Tibial artery (tissue), 4 donors: ENCODE measurements around the gene DERA.
"Not testable (repeated sequence)": the region's sequence is repeated elsewhere in the genome, so short reads cannot be mapped to it uniquely, and the experiment has no call there.

Source experiments
- DNase-seq, 2 donors: peaks; one replicate each; pipeline ENCODE4 v3.0.0-alpha.2; 2019
- H3K27ac ChIP-seq, 2 donors: fragments of 200-600 bp; sonication (generic) in 1 of 2; 1 replicate in 1 of 2; 2 replicates in 1 of 2; pipeline ENCODE4 v1.5.1; 2018 to 2019; ENCODE audit warnings: mild to moderate bottlenecking in 1 of 2
- H3K27me3 ChIP-seq, 2 donors: fragments of 200-600 bp; sonication (generic) in 1 of 2; one replicate each; pipeline versions ENCODE4 v1.5.1 to v1.6.0; 2016 to 2019
- H3K36me3 ChIP-seq, 3 donors: fragments of 200-600 bp; sonication (generic) in 2 of 3; one replicate each; pipeline ENCODE4 v1.5.1; 2016 to 2019; ENCODE audit warnings: mild to moderate bottlenecking in 2 of 3
- H3K4me1 ChIP-seq, 4 donors: fragments of 200-600 bp; sonication (generic) in 2 of 4; 1 replicate in 3 of 4; 2 replicates in 1 of 4; pipeline ENCODE4 v1.5.1; 2016 to 2019
- H3K4me3 ChIP-seq, 2 donors: fragments of 200-600 bp; sonication (generic) in 1 of 2; 1 replicate in 1 of 2; 2 replicates in 1 of 2; pipeline ENCODE4 v1.5.1; 2018 to 2019; ENCODE audit warnings: mild to moderate bottlenecking in 2 of 2
- H3K9me3 ChIP-seq, 3 donors: fragments of 200-600 bp; sonication (generic) in 1 of 3; one replicate each; pipeline ENCODE4 v1.5.1; 2016 to 2019
- intact Hi-C: fragments of 100-400 bp; cut with DNase I; formaldehyde crosslinking; loops from one replicate; pipeline ENCODE4 v1.15.0; 2023; ENCODE audit warnings: low total_unique reads
- TF ChIP-seq, protein P1 (sequence below), 2 experiments: fragments of 200-600 bp in 1 of 2; fragments of 450-650 bp in 1 of 2; IDR thresholded peaks; one replicate each; pipeline ENCODE4 v1.5.1; 2017 to 2019; ENCODE audit warnings: antibody characterized with exemption in 2 of 2, mild to moderate bottlenecking in 1 of 2, moderate library complexity in 1 of 2

The DERA gene

DNA sequence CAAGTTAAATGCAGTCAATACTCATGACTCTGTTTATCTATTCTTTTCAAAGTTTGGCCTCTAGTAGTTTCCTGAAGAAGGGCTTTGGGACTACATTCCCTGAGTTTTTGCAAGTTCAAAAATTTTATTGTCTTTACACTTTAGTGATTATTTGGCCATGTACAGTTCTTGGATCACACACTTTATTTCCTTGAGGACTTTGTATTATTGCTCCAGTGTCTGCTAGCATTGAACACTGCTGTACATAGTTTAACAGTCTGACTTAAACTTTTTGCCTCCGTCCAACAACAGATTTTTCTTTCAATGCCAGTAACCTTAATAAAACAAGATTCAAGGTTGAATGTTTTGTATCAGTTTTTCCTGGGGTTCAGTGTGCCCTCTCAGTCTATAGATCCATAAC, 132.3 kb downstream of the DERA start:
- TF ChIP-seq, protein P1, sequence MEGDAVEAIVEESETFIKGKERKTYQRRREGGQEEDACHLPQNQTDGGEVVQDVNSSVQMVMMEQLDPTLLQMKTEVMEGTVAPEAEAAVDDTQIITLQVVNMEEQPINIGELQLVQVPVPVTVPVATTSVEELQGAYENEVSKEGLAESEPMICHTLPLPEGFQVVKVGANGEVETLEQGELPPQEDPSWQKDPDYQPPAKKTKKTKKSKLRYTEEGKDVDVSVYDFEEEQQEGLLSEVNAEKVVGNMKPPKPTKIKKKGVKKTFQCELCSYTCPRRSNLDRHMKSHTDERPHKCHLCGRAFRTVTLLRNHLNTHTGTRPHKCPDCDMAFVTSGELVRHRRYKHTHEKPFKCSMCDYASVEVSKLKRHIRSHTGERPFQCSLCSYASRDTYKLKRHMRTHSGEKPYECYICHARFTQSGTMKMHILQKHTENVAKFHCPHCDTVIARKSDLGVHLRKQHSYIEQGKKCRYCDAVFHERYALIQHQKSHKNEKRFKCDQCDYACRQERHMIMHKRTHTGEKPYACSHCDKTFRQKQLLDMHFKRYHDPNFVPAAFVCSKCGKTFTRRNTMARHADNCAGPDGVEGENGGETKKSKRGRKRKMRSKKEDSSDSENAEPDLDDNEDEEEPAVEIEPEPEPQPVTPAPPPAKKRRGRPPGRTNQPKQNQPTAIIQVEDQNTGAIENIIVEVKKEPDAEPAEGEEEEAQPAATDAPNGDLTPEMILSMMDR (IDR thresholded peaks at IDR 0.05) = no peak
- intact Hi-C loops = no loop called here

DNA sequence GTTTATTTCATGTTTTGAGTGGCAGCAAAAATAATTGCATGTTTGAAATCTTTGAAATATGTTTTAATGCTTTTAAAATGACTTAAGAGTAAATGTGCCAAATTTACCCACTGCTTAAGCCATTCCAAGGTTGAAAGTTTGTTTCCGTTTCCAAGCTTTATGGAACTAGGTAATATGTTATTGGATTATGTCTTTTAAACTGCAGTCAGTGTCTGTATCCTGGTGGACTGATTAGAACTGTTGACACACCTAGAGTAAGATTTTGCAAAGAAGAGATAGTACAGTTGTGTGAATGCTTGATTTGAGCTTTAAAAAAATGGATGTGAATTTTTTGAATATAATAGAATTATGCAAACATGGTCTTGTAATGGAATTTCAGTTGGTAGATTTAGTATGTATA, 135.1 kb downstream of the DERA start:
- H3K27me3 ChIP-seq = no peaks in the 10 kb centered on the region
- H3K27ac ChIP-seq = no peak overlapping the region
- H3K4me1 ChIP-seq = no peaks in the 10 kb centered on the region
- no peak overlapping the region for H3K4me3 ChIP-seq
- no peak for DNase-seq
- peaks cover 0 to 8% (median 0%) of the 10 kb centered on the region in 3 donors for H3K36me3 ChIP-seq
- intact Hi-C loops = no loop called here
- H3K9me3 ChIP-seq = peaks cover 0 to 33% (median 6%) of the 10 kb centered on the region in 3 donors
- TF ChIP-seq, protein P1 (IDR thresholded peaks at IDR 0.05) = no peak

More for the DNA sequence above, 132.3 kb downstream of the DERA start:
- H3K27me3 ChIP-seq = no peaks in the 10 kb centered on the region
- DNase-seq = no peak
- peaks cover 0 to 28% (median 6%) of the 10 kb centered on the region in 3 donors for H3K9me3 ChIP-seq
- peaks cover 0 to 9% (median 8%) of the 10 kb centered on the region in 3 donors for H3K36me3 ChIP-seq
- H3K4me3 ChIP-seq = no peak overlapping the region
- H3K27ac ChIP-seq = no peak overlapping the region
- H3K4me1 ChIP-seq = no peaks in the 10 kb centered on the region

DNA sequence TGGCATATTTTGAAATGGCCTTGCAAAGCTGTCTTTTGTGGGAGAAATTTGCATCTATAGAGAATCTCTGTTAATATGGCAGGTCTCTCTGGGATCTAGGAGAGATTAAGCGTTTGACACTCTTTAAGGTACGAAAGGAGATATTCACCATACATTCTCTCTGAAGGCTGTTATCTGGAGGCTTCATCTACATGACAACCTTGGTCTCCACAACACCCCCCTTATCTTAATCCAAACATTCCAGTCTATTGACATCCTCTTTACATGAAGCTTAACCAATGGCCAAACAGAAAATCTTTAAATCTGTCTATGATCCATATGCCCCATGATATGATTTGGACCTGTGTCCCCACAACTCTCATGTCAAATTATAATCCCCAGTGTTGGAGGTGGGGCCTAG, 137.4 kb downstream of the DERA start:
- Histone ChIP-seq H3K4me1 (no peaks in the 10 kb centered on the region), H3K36me3 (peaks cover 0 to 8% (median 0%) of the 10 kb centered on the region in 3 donors), H3K27ac (no peak overlapping the region), H3K4me3 (no peak overlapping the region), H3K27me3 (no peaks in the 10 kb centered on the region), H3K9me3 (peaks cover 2 to 29% (median 6%) of the 10 kb centered on the region in 3 donors)
- intact Hi-C loops = no loop called here
- TF ChIP-seq, protein P1 (IDR thresholded peaks at IDR 0.05) = no peak
- no peak for DNase-seq

DNA sequence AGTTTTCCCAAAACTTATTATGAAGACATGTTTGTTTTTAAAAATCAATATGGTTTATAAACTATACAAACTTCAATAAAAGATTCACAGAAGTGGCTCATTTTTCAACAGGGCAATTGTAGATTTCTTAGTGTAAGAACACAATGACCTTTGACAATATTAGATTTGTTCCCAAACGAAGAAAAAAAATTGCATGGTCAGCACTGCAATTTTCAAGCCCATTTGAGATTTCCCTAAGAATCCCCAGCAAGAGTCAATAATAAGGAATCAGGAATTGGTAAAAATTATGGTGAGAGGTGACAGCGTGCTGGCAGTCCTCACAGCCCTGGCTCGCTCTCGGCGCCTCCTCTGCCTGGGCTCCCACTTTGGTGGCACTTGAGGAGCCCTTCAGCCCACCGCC, 145.8 kb downstream of the DERA start:
- Histone ChIP-seq H3K9me3 (peaks cover 0 to 14% (median 2%) of the 10 kb centered on the region in 3 donors), H3K27me3 (no peaks in the 10 kb centered on the region), H3K4me1 (no peaks in the 10 kb centered on the region), H3K27ac (no peak overlapping the region), H3K36me3 (no peaks in the 10 kb centered on the region), H3K4me3 (no peak overlapping the region)
- DNase-seq = no peak
- intact Hi-C loops = no loop called here
- TF ChIP-seq, protein P1 (IDR thresholded peaks at IDR 0.05) = no peak

DNA sequence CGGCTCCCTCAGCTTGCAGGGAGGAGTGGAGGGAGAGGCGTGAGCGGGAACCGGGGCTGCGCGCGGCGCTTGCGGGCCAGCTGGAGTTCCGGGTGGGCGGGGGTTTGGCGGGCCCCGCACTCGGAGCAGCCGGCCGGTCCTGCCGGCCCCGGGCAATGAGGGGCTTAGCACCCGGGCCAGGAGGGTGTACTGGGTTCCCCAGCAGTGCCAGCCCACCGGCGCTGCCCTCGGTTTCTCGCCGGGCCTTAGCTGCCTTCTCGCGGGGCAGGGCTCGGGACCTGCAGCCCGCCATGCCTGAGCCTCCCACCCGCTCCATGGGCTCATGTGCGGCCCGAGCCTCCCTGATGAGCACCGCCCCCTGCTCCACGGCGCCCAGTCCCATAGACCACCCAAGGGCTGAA, 146.2 kb downstream of the DERA start:
- H3K4me1 ChIP-seq, H3K4me3 ChIP-seq, H3K36me3 ChIP-seq, H3K27ac ChIP-seq, DNase-seq, intact Hi-C loops, H3K27me3 ChIP-seq: not testable (repeated sequence)
- H3K9me3 ChIP-seq = peaks cover 0 to 14% (median 2%) of the 10 kb centered on the region in 3 donors

DNA sequence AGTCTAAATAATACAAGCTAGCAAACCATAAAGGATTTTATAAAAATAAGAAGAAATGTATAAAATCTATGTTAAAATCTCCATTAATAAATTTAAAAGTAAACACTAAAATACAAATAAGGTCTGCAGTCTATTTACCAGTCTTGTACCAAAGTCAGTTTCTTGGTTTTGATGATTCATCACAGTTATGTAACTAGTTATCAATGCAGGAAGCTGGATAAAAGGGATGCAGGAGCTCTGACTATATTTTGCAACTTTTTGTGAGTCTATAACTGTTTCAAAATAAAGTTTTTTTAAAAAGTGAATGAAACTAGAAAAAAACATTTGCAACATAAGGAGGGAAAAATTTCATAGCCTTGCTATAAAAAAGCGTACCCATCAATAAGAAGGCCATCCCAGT, 151.5 kb downstream of the DERA start:
- H3K4me1 ChIP-seq = no peaks in the 10 kb centered on the region
- intact Hi-C loops = no loop called here
- no peak overlapping the region for H3K4me3 ChIP-seq
- TF ChIP-seq, protein P1 (IDR thresholded peaks at IDR 0.05) = no peak
- no peaks in the 10 kb centered on the region for H3K36me3 ChIP-seq
- DNase-seq = no peak
- H3K9me3 ChIP-seq = no peaks in the 10 kb centered on the region
- H3K27me3 ChIP-seq = no peaks in the 10 kb centered on the region
- H3K27ac ChIP-seq = no peak overlapping the region
